Transverse colon (tissue), 4 donors: Measurements from ENCODE around the gene HEG1. TPM values are rescaled to one million over a fixed set of nuclear protein-coding genes. Genes with fewer than 3 reads are reported as not detected.

ENCODE experiments used
- DNase-seq: peaks from one replicate; pipeline ENCODE4 v3.0.0-alpha.2; 2019
- H3K27ac ChIP-seq, 4 donors: fragments of 200-600 bp; sonication (generic); 2 replicates each; pipeline ENCODE4 v1.5.1; 2016 to 2018; ENCODE audit warnings: inconsistent platforms in 4 of 4
- H3K27me3 ChIP-seq: fragments of 200-600 bp; sonication (generic); 2 replicates; pipeline ENCODE4 v1.5.1; 2017; ENCODE audit warnings: inconsistent platforms
- H3K36me3 ChIP-seq, 4 donors: fragments of 200-600 bp; sonication (generic); 2 replicates each; pipeline ENCODE4 v1.5.1; 2017 to 2019; ENCODE audit warnings: inconsistent platforms in 4 of 4
- H3K4me1 ChIP-seq, 4 donors: fragments of 200-600 bp; sonication (generic); 2 replicates each; pipeline ENCODE4 v1.5.1; 2017 to 2020; ENCODE audit warnings: inconsistent platforms in 4 of 4
- H3K4me3 ChIP-seq, 4 donors: fragments of 200-600 bp; sonication (generic); 1 replicate in 1 of 4; 2 replicates in 3 of 4; pipeline versions ENCODE4 v1.5.1 to v1.6.1; 2017 to 2019; ENCODE audit warnings: inconsistent platforms in 4 of 4
- H3K9me3 ChIP-seq, 2 donors: fragments of 200-600 bp; sonication (generic); 2 replicates each; pipeline ENCODE4 v1.5.1; 2017 to 2019; ENCODE audit warnings: inconsistent platforms in 2 of 2
- EP300 ChIP-seq: sonication (generic); formaldehyde crosslinking; IDR thresholded peaks from one replicate; pipeline ENCODE4 v1.6.1; 2017; ENCODE audit warnings: antibody characterized with exemption, low read depth
- POLR2A ChIP-seq: fragments of 450-650 bp; IDR thresholded peaks from one replicate; pipeline ENCODE4 v1.6.1; 2016; ENCODE audit warnings: antibody characterized with exemption, mild to moderate bottlenecking, moderate library complexity
- POLR2AphosphoS5 ChIP-seq, 3 donors: sonication (generic); formaldehyde crosslinking; IDR thresholded peaks; one replicate each; pipeline ENCODE4 v1.6.1; 2016; ENCODE audit warnings: antibody characterized with exemption in 3 of 3
- WGBS, 2 donors: methylation state at CpG; one replicate each; pipeline ENCODE4 v1.1.5; 2018; ENCODE audit warnings: low coverage in 1 of 2; 5-methylcytosine and 5-hydroxymethylcytosine counted together
- in situ Hi-C, 4 donors: fragments of 200-750 bp; cut with MboI; loops; one replicate each; pipeline versions ENCODE4 v1.15.0 to v1.15.1; 2017; ENCODE audit warnings: low sequenced_read_pairs in 3 of 4, low pct_ligation_motif_present in 1 of 4, low pct_unique_long_range_greater_than_20kb in 1 of 4
- intact Hi-C: fragments of 100-400 bp; cut with DNase I; formaldehyde crosslinking; loops from one replicate; pipeline ENCODE4 v1.15.1; 2023; ENCODE audit warnings: low total_unique reads
- total RNA-seq, 4 donors: library from RNA; depleted of rRNA; stranded (reverse); fragments of >200 nt; gene quantifications; one replicate each; pipeline ENCODE4 v1.1.0, GENCODE V29; 2016
- TF ChIP-seq, protein P1 (sequence below), 5 experiments: fragments of 200-600 bp in 3 of 5; fragments of 450-650 bp in 2 of 5; sonication (generic) in 3 of 5; IDR thresholded peaks; 1 replicate in 2 of 5; 2 replicates in 3 of 5; pipeline ENCODE4 v1.5.1; 2016 to 2017; ENCODE audit warnings: antibody characterized with exemption in 5 of 5, inconsistent platforms in 3 of 5, mild to moderate bottlenecking in 2 of 5, moderate library complexity in 1 of 5

Gene HEG1, protein sequence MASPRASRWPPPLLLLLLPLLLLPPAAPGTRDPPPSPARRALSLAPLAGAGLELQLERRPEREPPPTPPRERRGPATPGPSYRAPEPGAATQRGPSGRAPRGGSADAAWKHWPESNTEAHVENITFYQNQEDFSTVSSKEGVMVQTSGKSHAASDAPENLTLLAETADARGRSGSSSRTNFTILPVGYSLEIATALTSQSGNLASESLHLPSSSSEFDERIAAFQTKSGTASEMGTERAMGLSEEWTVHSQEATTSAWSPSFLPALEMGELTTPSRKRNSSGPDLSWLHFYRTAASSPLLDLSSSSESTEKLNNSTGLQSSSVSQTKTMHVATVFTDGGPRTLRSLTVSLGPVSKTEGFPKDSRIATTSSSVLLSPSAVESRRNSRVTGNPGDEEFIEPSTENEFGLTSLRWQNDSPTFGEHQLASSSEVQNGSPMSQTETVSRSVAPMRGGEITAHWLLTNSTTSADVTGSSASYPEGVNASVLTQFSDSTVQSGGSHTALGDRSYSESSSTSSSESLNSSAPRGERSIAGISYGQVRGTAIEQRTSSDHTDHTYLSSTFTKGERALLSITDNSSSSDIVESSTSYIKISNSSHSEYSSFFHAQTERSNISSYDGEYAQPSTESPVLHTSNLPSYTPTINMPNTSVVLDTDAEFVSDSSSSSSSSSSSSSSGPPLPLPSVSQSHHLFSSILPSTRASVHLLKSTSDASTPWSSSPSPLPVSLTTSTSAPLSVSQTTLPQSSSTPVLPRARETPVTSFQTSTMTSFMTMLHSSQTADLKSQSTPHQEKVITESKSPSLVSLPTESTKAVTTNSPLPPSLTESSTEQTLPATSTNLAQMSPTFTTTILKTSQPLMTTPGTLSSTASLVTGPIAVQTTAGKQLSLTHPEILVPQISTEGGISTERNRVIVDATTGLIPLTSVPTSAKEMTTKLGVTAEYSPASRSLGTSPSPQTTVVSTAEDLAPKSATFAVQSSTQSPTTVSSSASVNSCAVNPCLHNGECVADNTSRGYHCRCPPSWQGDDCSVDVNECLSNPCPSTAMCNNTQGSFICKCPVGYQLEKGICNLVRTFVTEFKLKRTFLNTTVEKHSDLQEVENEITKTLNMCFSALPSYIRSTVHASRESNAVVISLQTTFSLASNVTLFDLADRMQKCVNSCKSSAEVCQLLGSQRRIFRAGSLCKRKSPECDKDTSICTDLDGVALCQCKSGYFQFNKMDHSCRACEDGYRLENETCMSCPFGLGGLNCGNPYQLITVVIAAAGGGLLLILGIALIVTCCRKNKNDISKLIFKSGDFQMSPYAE (N-terminal part only)
- total RNA-seq, result 10 to 100 TPM in 2 of 4 donors, 1 to 10 TPM in 2; 8.9 to 97.3 (median 10.6) TPM

- Histone ChIP-seq H3K27ac (peak within 1 kb of the TSS; percentile 87 to 90 (median 89)), H3K4me1 (peaks cover 31 to 60% (median 35%) of the 10 kb centered on the region in 4 donors), H3K4me3 (peak within 1 kb of the TSS; percentile 47 to 81 (median 59)), H3K27me3 (peaks cover 5% of the 10 kb centered on the region), H3K9me3 (no peaks in the 10 kb centered on the region), H3K36me3 (no peaks in the 10 kb centered on the region)
- TF ChIP-seq POLR2A (peak; percentile 7), POLR2AphosphoS5 (IDR thresholded peaks at IDR 0.05) (peak; percentile 8 to 57 (median 50)), EP300 (no peak)
- TF ChIP-seq, protein P1, sequence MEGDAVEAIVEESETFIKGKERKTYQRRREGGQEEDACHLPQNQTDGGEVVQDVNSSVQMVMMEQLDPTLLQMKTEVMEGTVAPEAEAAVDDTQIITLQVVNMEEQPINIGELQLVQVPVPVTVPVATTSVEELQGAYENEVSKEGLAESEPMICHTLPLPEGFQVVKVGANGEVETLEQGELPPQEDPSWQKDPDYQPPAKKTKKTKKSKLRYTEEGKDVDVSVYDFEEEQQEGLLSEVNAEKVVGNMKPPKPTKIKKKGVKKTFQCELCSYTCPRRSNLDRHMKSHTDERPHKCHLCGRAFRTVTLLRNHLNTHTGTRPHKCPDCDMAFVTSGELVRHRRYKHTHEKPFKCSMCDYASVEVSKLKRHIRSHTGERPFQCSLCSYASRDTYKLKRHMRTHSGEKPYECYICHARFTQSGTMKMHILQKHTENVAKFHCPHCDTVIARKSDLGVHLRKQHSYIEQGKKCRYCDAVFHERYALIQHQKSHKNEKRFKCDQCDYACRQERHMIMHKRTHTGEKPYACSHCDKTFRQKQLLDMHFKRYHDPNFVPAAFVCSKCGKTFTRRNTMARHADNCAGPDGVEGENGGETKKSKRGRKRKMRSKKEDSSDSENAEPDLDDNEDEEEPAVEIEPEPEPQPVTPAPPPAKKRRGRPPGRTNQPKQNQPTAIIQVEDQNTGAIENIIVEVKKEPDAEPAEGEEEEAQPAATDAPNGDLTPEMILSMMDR (IDR thresholded peaks at IDR 0.05), result no peak
- in situ Hi-C loops, result no loop called here
- 10 to 20% methylated on average over 1 to 45 of the region's 67 CpGs for WGBS, 2 donors
- intact Hi-C loops, result no loop called here
- DNase-seq, result peak; percentile 85
Measured at GRCh38 chr3:125055913-125056745, at the start of gene HEG1. Gene HEG1, minus strand, starts transcription at chr3:125055997. Its CDS starts 107 bp downstream, at chr3:125055890.

GRCh38 chr3:125105116-125105515 is 49.3 kb upstream of the HEG1 start:
- peaks cover 0 to 3% (median 0%) of the 10 kb centered on the region in 4 donors for H3K4me1 ChIP-seq
- TF ChIP-seq POLR2AphosphoS5 (IDR thresholded peaks at IDR 0.05), result no peak
- no peak for TF ChIP-seq EP300
- no peak for TF ChIP-seq POLR2A
- TF ChIP-seq, protein P1 (IDR thresholded peaks at IDR 0.05), result no peak
- in situ Hi-C loops (no loop called here), intact Hi-C loops (no loop called here)
- H3K27me3 ChIP-seq, result no peaks in the 10 kb centered on the region
- no peak overlapping the region for H3K4me3 ChIP-seq
- H3K36me3 ChIP-seq, result no peaks in the 10 kb centered on the region
- 69 to 83% methylated on average over 1 of the region's 1 CpG for WGBS, 2 donors
- DNase-seq, result no peak
- no peak overlapping the region for H3K27ac ChIP-seq
- no peaks in the 10 kb centered on the region for H3K9me3 ChIP-seq

GRCh38 chr3:125104639-125105038 is 48.8 kb upstream of the HEG1 start:
- Histone ChIP-seq H3K9me3 (no peaks in the 10 kb centered on the region), H3K4me1 (peaks cover 0 to 3% (median 0%) of the 10 kb centered on the region in 4 donors), H3K36me3 (no peaks in the 10 kb centered on the region), H3K27ac (no peak overlapping the region), H3K4me3 (no peak overlapping the region), H3K27me3 (no peaks in the 10 kb centered on the region)
- intact Hi-C loops (no loop called here), in situ Hi-C loops (no loop called here)
- WGBS, 2 donors, result 97% methylated on average over 1 of the region's 1 CpG; no CpG with 5 or more reads in 1 of the 2 donors
- TF ChIP-seq, protein P1 (IDR thresholded peaks at IDR 0.05), result no peak
- TF ChIP-seq POLR2AphosphoS5 (IDR thresholded peaks at IDR 0.05), result no peak
- no peak for TF ChIP-seq EP300
- no peak for TF ChIP-seq POLR2A
- DNase-seq, result no peak
